IPS DF 6.9 (cell line): Measurements from ENCODE around the gene CAPN9.
A peak's percentile ranks its signal among the peaks of the same experiment; 100 is the strongest.

Source experiments
- DNase-seq: peaks from one replicate; pipeline ENCODE4 v3.0.0-alpha.2; 2013; ENCODE audit warnings: low read depth, low spot score
- H3K27ac ChIP-seq: one replicate; pipeline ENCODE4 v1.5.1; 2013; ENCODE audit warnings: low read length, control low read depth
- H3K27me3 ChIP-seq: 2 replicates; pipeline ENCODE4 v1.6.1; 2013; ENCODE audit warnings: mild to moderate bottlenecking, low read length; ENCODE audit not compliant: control insufficient read depth, insufficient read depth
- H3K36me3 ChIP-seq: 2 replicates; pipeline ENCODE4 v1.6.1; 2013; ENCODE audit warnings: low read length; ENCODE audit not compliant: control insufficient read depth, insufficient read depth
- H3K4me1 ChIP-seq: 2 replicates; pipeline ENCODE4 v1.6.1; 2013; ENCODE audit warnings: low read length; ENCODE audit not compliant: control insufficient read depth, insufficient read depth
- H3K4me3 ChIP-seq: 2 replicates; pipeline ENCODE4 v1.5.1; 2013; ENCODE audit warnings: mild to moderate bottlenecking, low read length
- H3K9me3 ChIP-seq: 2 replicates; pipeline ENCODE4 v1.6.1; 2013; ENCODE audit warnings: low read length, inconsistent platforms; ENCODE audit not compliant: control insufficient read depth, insufficient read depth
- WGBS: extraction: QIAGEN DNeasy Blood & Tissue Kit; methylation state at CpG from one replicate; pipeline ENCODE4 v1.1.7; 2013; ENCODE audit warnings: mixed read lengths, missing lambda C conversion rate; ENCODE audit not compliant: insufficient read length, insufficient coverage; 5-methylcytosine and 5-hydroxymethylcytosine counted together

Gene CAPN9

GRCh38 chr1:230749635-230750034 lies 2.4 kb downstream of the CAPN9 start:
- H3K36me3 ChIP-seq = no peaks in the 10 kb centered on the region
- H3K9me3 ChIP-seq = no peaks in the 10 kb centered on the region
- no peak for DNase-seq
- H3K4me3 ChIP-seq = no peak overlapping the region
- WGBS = no CpG with 5 or more reads among the region's 3 CpGs
- H3K27me3 ChIP-seq = no peaks in the 10 kb centered on the region
- H3K4me1 ChIP-seq = peaks cover 20% of the 10 kb centered on the region
- H3K27ac ChIP-seq = no peak overlapping the region

- Histone ChIP-seq H3K27me3 (no peaks in the 10 kb centered on the region), H3K4me1 (peaks cover 19% of the 10 kb centered on the region), H3K4me3 (no peak overlapping the region), H3K36me3 (no peaks in the 10 kb centered on the region), H3K9me3 (no peaks in the 10 kb centered on the region), H3K27ac (no peak overlapping the region)
- DNase-seq = no peak
- no CpG with 5 or more reads among the region's 5 CpGs for WGBS
These were observed 3.4 kb downstream of the CAPN9 start for GRCh38 chr1:230750576-230750975.

GRCh38 chr1:230750986-230751625 lies 3.9 kb downstream of the CAPN9 start:
- Histone ChIP-seq H3K4me1 (peaks cover 19% of the 10 kb centered on the region), H3K4me3 (no peak overlapping the region), H3K27me3 (no peaks in the 10 kb centered on the region), H3K27ac (no peak overlapping the region), H3K9me3 (no peaks in the 10 kb centered on the region), H3K36me3 (no peaks in the 10 kb centered on the region)
- no CpG with 5 or more reads among the region's 6 CpGs for WGBS
- no peak for DNase-seq

GRCh38 chr1:230752407-230752806 lies 5.2 kb downstream of the CAPN9 start:
- no peak overlapping the region for H3K27ac ChIP-seq
- H3K4me3 ChIP-seq = no peak overlapping the region
- no peaks in the 10 kb centered on the region for H3K36me3 ChIP-seq
- no CpG with 5 or more reads among the region's 6 CpGs for WGBS
- no peaks in the 10 kb centered on the region for H3K27me3 ChIP-seq
- peaks cover 19% of the 10 kb centered on the region for H3K4me1 ChIP-seq
- no peak for DNase-seq
- no peaks in the 10 kb centered on the region for H3K9me3 ChIP-seq

- no peaks in the 10 kb centered on the region for H3K9me3 ChIP-seq
- WGBS = no CpG with 5 or more reads among the region's 5 CpGs
- no peak for DNase-seq
- peaks cover 19% of the 10 kb centered on the region for H3K4me1 ChIP-seq
- H3K4me3 ChIP-seq = no peak overlapping the region
- H3K27ac ChIP-seq = no peak overlapping the region
- no peaks in the 10 kb centered on the region for H3K27me3 ChIP-seq
- H3K36me3 ChIP-seq = no peaks in the 10 kb centered on the region
These were observed 6.0 kb downstream of the CAPN9 start for GRCh38 chr1:230753191-230753585.

GRCh38 chr1:230753586-230754251 lies 6.5 kb downstream of the CAPN9 start:
- Histone ChIP-seq H3K4me1 (peaks cover 19% of the 10 kb centered on the region), H3K4me3 (peak overlapping the region; percentile 40; the same call in 1 of the 2 replicates), H3K9me3 (no peaks in the 10 kb centered on the region), H3K27me3 (no peaks in the 10 kb centered on the region), H3K27ac (no peak overlapping the region), H3K36me3 (no peaks in the 10 kb centered on the region)
- WGBS = no CpG with 5 or more reads among the region's 24 CpGs
- DNase-seq = no peak

GRCh38 chr1:230754796-230755195 lies 7.6 kb downstream of the CAPN9 start:
- Histone ChIP-seq H3K4me1 (peaks cover 17% of the 10 kb centered on the region), H3K9me3 (no peaks in the 10 kb centered on the region), H3K27me3 (no peaks in the 10 kb centered on the region), H3K4me3 (no peak overlapping the region), H3K36me3 (no peaks in the 10 kb centered on the region), H3K27ac (no peak overlapping the region)
- WGBS = no CpG with 5 or more reads among the region's 3 CpGs
- DNase-seq = no peak

GRCh38 chr1:230757856-230758708 lies 10.9 kb downstream of the CAPN9 start:
- no peaks in the 10 kb centered on the region for H3K9me3 ChIP-seq
- no peak overlapping the region for H3K27ac ChIP-seq
- WGBS = no CpG with 5 or more reads among the region's 16 CpGs

GRCh38 chr1:230758709-230759368 lies 11.7 kb downstream of the CAPN9 start:
- H3K27ac ChIP-seq = no peak overlapping the region
- no peaks in the 10 kb centered on the region for H3K9me3 ChIP-seq
- no peaks in the 10 kb centered on the region for H3K4me1 ChIP-seq
- no peaks in the 10 kb centered on the region for H3K27me3 ChIP-seq
- no CpG with 5 or more reads among the region's 8 CpGs for WGBS
- no peaks in the 10 kb centered on the region for H3K36me3 ChIP-seq
- no peak for DNase-seq
- H3K4me3 ChIP-seq = no peak overlapping the region

More at GRCh38 chr1:230757856-230758708, 10.9 kb downstream of the CAPN9 start:
- H3K36me3 ChIP-seq = no peaks in the 10 kb centered on the region
- H3K27me3 ChIP-seq = no peaks in the 10 kb centered on the region
- no peaks in the 10 kb centered on the region for H3K4me1 ChIP-seq
- DNase-seq = no peak
- H3K4me3 ChIP-seq = no peak overlapping the region
